ENCODE results near the gene NUP62.
A peak's percentile ranks its signal among the peaks of the same experiment; 100 is the strongest.

The NUP62 gene

DNA sequence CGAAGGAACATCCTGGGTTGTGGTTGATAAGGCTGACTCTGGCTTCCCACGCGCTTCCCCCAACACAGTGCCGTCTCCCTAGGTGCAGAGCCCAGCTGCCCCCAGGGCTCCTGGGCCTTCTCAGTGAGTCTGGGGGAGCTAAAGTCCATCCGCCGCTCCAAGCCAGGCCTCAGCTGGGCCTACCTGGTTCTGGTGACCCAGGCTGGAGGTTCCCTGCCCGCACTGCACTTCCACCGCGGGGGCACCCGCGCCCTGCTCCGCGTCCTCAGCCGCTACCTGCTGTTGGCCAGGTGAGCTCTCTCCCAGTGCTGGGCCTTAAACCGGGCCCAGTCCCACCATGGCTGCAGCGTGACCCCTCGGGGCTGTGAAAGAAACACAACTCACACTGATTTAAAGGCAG, 48.1 kb downstream of the NUP62 start:
- Histone ChIP-seq H3K4me2 (no peak overlapping the region), H2AFZ (ENCODE audit: low read depth) (no peak overlapping the region), H3K79me2 (ENCODE audit: insufficient read depth, low read depth) (peaks cover 2% of the 10 kb centered on the region; the same call in 1 of the 2 replicates), H3K27ac (no peak overlapping the region), H4K20me1 (ENCODE audit: insufficient read depth) (no peaks in the 10 kb centered on the region), H3K9ac (no peak overlapping the region), H3K27me3 (ENCODE audit: insufficient read depth, low read depth) (no peaks in the 10 kb centered on the region), H3K36me3 (ENCODE audit: insufficient read depth) (no peaks in the 10 kb centered on the region; the same call in 1 of the 2 replicates), H3K4me3 (IDR thresholded peaks at IDR 0.05; ENCODE audit: insufficient read depth, low read depth, low read length) (no peak overlapping the region), H3K4me1 (ENCODE audit: low read depth, poor library complexity, severe bottlenecking) (peaks cover 19% of the 10 kb centered on the region)
- TF ChIP-seq, protein P1, sequence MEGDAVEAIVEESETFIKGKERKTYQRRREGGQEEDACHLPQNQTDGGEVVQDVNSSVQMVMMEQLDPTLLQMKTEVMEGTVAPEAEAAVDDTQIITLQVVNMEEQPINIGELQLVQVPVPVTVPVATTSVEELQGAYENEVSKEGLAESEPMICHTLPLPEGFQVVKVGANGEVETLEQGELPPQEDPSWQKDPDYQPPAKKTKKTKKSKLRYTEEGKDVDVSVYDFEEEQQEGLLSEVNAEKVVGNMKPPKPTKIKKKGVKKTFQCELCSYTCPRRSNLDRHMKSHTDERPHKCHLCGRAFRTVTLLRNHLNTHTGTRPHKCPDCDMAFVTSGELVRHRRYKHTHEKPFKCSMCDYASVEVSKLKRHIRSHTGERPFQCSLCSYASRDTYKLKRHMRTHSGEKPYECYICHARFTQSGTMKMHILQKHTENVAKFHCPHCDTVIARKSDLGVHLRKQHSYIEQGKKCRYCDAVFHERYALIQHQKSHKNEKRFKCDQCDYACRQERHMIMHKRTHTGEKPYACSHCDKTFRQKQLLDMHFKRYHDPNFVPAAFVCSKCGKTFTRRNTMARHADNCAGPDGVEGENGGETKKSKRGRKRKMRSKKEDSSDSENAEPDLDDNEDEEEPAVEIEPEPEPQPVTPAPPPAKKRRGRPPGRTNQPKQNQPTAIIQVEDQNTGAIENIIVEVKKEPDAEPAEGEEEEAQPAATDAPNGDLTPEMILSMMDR (conservative IDR thresholded peaks at IDR 0.05; ENCODE audit: low read depth, low read length): no peak

DNA sequence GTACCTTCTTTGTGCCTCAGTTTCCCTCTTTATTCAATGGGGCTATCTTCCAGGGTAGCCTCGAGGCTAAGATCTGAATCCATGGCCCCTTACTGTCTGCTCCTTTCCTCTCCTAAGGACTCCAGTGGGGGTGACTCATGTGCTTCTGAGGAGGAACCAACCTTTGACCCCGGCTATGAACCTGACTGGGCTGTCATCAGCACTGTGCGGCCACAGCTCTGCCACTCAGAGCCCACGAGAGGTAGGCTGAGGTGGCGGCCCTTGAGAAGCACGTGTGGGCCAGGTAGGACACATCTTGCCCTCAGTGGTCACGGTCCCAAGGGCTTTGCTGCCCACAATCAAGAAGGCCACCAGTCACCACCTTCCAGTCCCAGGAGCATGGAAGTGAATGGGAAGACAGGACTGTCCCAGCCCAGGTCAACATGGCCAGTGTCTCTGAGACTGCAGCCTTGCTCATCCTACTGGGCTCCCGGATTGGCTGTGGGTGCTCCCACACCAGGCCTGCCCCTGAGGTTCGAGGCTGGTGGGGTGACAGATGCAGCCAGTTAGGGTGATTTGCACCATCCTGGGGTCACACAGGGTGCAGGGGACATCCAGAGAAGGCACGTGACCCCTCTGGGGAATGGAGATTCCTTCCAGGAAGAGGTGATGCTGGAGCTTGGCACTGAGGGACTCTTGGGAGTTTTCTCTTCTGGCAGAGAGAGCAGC, 49.0 kb downstream of the NUP62 start:
- H3K9ac ChIP-seq: no peak overlapping the region
- no peak overlapping the region for H3K27ac ChIP-seq
- H3K36me3 ChIP-seq (ENCODE audit: insufficient read depth): no peaks in the 10 kb centered on the region; the same call in 1 of the 2 replicates
- TF ChIP-seq, protein P1 (conservative IDR thresholded peaks at IDR 0.05; ENCODE audit: low read depth, low read length): no peak
- no peak overlapping the region for H3K4me3 ChIP-seq (IDR thresholded peaks at IDR 0.05; ENCODE audit: insufficient read depth, low read depth, low read length)
- no peak overlapping the region for H2AFZ ChIP-seq (ENCODE audit: low read depth)
- no peak overlapping the region for H3K4me2 ChIP-seq
- no peaks in the 10 kb centered on the region for H3K27me3 ChIP-seq (ENCODE audit: insufficient read depth, low read depth)
- no peaks in the 10 kb centered on the region for H4K20me1 ChIP-seq (ENCODE audit: insufficient read depth)
- H3K79me2 ChIP-seq (ENCODE audit: insufficient read depth, low read depth): peaks cover 10% of the 10 kb centered on the region
- H3K4me1 ChIP-seq (ENCODE audit: low read depth, poor library complexity, severe bottlenecking): peaks cover 21% of the 10 kb centered on the region

DNA sequence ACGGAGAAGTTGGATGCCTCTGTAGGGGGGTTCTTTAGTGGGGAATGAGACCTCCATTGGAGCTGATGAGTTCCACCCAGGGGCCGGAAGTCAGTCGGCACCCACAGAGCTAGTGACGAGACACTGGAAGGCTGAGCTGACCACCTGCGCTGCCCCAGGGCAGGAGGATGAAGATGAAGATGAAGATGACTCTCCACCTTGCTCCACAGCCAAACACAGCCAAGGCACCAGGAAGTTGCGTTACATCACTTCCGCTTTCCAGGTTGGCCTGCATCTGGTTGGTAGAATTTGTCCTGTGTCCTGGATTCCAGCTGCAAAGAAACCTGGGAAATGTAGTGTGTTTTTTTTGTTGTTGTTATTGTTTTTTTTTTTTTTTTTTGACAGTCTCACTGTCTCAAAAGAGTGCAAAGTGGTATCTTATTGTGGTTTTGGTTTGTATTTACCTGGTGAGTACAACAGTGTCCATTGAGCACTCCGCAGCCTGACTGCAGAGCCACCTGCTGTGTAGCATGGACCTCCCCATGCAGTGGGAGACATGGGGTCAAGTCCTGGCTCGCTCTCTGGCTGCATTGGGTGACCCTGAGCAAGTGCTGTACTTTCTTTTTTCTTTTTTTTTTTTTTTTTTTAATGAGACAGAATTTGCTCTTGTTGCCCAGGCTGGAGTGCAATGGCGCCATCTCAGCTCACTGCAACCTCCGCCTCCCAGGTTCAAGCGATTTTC, 49.9 kb downstream of the NUP62 start:
- H3K27ac ChIP-seq: no peak overlapping the region
- no peak overlapping the region for H3K4me3 ChIP-seq (IDR thresholded peaks at IDR 0.05; ENCODE audit: insufficient read depth, low read depth, low read length)
- no peak overlapping the region for H2AFZ ChIP-seq (ENCODE audit: low read depth)
- peaks cover 20% of the 10 kb centered on the region for H3K4me1 ChIP-seq (ENCODE audit: low read depth, poor library complexity, severe bottlenecking)
- no peaks in the 10 kb centered on the region; the same call in 1 of the 2 replicates for H3K36me3 ChIP-seq (ENCODE audit: insufficient read depth)
- no peaks in the 10 kb centered on the region for H4K20me1 ChIP-seq (ENCODE audit: insufficient read depth)
- H3K9ac ChIP-seq: no peak overlapping the region
- TF ChIP-seq, protein P1 (conservative IDR thresholded peaks at IDR 0.05; ENCODE audit: low read depth, low read length): no peak
- no peaks in the 10 kb centered on the region for H3K27me3 ChIP-seq (ENCODE audit: insufficient read depth, low read depth)
- H3K4me2 ChIP-seq: no peak overlapping the region; the same call in 1 of the 2 replicates
- peaks cover 20% of the 10 kb centered on the region for H3K79me2 ChIP-seq (ENCODE audit: insufficient read depth, low read depth)

DNA sequence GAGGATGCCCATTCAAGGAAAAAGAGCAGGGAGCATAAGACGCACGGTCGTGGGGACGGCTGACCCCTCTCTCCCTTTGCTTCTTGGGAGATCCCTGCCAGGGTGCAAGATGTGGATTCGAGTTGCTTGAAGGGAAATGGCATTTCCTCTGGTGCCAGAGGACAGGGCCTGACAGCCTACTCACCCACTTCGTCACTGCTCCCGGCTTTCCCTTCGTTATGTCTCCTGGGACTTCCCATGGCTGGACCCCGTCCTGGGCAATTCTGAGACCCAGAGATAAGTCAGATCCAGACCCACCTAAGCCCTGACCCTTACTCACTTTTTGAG, 50.6 kb downstream of the NUP62 start:
- H3K27me3 ChIP-seq (ENCODE audit: insufficient read depth, low read depth): no peaks in the 10 kb centered on the region
- H2AFZ ChIP-seq (ENCODE audit: low read depth): no peak overlapping the region
- peaks cover 23% of the 10 kb centered on the region for H3K79me2 ChIP-seq (ENCODE audit: insufficient read depth, low read depth)
- TF ChIP-seq, protein P1 (conservative IDR thresholded peaks at IDR 0.05; ENCODE audit: low read depth, low read length): no peak
- peaks cover 20% of the 10 kb centered on the region for H3K4me1 ChIP-seq (ENCODE audit: low read depth, poor library complexity, severe bottlenecking)
- no peak overlapping the region for H3K9ac ChIP-seq
- peak overlapping the region; percentile 88; the same call in 1 of the 2 replicates for H3K4me2 ChIP-seq
- H3K36me3 ChIP-seq (ENCODE audit: insufficient read depth): no peaks in the 10 kb centered on the region; the same call in 1 of the 2 replicates
- no peak overlapping the region for H3K4me3 ChIP-seq (IDR thresholded peaks at IDR 0.05; ENCODE audit: insufficient read depth, low read depth, low read length)
- H3K27ac ChIP-seq: no peak overlapping the region
- no peaks in the 10 kb centered on the region for H4K20me1 ChIP-seq (ENCODE audit: insufficient read depth)

All from KMS-11 (cell line).